HL-60 (cell line): Measurements from ENCODE around the gene ZSCAN20.

Source experiments
- DNase-seq, 2 experiments: peaks; one replicate each; pipeline ENCODE4 v3.0.0-alpha.2; 2010 to 2020; ENCODE audit warnings: low read depth in 1 of 2, low spot score in 1 of 2
- H3K27ac ChIP-seq: fragments of 250-450 bp; sonication (Bioruptor Pico); replicated peaks from 2 replicates; pipeline ENCODE4 v1.5.1; 2020; ENCODE audit warnings: mild to moderate bottlenecking, moderate library complexity
- H3K27me3 ChIP-seq: fragments of 250-450 bp; sonication (Bioruptor Pico); 2 replicates; pipeline ENCODE4 v1.5.1; 2021; ENCODE audit warnings: mild to moderate bottlenecking, moderate library complexity; ENCODE audit not compliant: insufficient read depth, poor library complexity, severe bottlenecking
- H3K4me3 ChIP-seq: replicated peaks from 2 replicates; pipeline ENCODE4 v1.5.1; 2011; ENCODE audit warnings: mild to moderate bottlenecking, control low read depth, low read length; ENCODE audit not compliant: insufficient read depth
- GABPA ChIP-seq: IDR thresholded peaks from 2 replicates; pipeline ENCODE4 v1.6.1; 2012; ENCODE audit warnings: low read depth
- POLR2AphosphoS5 ChIP-seq: IDR thresholded peaks from 2 replicates; pipeline ENCODE4 v1.6.1; 2012; ENCODE audit warnings: low read depth
- REST ChIP-seq: IDR thresholded peaks from 2 replicates; pipeline ENCODE4 v1.6.1; 2012; ENCODE audit warnings: low read depth; ENCODE audit not compliant: insufficient replicate concordance
- SPI1 ChIP-seq: IDR thresholded peaks from 2 replicates; pipeline ENCODE4 v1.6.1; 2012; ENCODE audit warnings: low read depth, mild to moderate bottlenecking, borderline replicate concordance
- TF ChIP-seq, protein P1 (sequence below): IDR thresholded peaks from one replicate; pipeline ENCODE4 v1.5.1; 2011; ENCODE audit warnings: low read length, control low read depth, inconsistent platforms; ENCODE audit not compliant: insufficient read depth

The ZSCAN20 gene

DNA sequence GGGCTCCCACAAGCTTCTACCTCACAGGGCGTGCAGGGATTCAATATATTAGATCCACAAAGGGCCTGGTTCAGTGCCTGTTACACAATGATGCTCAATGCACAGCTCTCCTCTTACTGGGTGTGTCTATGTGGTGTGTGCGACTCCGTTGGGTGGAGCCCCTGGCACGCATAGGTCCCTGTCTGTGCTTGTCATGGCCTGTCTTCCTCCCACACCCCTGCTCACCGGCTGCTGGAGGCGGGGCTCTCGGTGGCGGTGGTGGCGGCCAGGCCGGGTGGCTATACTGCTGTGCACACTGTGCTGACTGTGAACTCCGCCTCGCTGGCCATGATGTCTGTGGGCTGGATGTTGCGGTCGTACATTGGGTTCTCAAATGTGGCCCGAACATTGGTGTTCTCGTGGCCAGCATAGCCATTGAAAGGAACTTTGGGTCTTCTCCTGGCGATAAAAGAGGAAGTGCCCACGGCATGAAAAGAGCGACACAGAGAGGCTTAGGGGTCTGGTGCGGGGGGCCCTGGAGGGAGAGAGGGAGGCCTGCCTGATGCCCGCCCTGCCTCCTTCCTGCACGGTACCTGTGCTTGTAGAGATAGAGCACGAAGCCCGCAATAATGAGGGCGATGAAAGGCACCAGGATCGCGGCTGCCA, 46.9 kb downstream of the ZSCAN20 start:
- TF ChIP-seq SPI1 = peak; percentile 91
- TF ChIP-seq POLR2AphosphoS5 = no peak
- Histone ChIP-seq H3K27me3 (peaks cover 2% of the 10 kb centered on the region), H3K4me3 (no peak overlapping the region), H3K27ac (no peak overlapping the region)
- DNase-seq = no peak

- peak; percentile 60 to 73 for DNase-seq
- no peak overlapping the region for H3K27ac ChIP-seq
- no peak overlapping the region for H3K4me3 ChIP-seq
- TF ChIP-seq SPI1 = peak; percentile 78
- TF ChIP-seq GABPA = no peak
- H3K27me3 ChIP-seq = peaks cover 2% of the 10 kb centered on the region
These were observed 52.1 kb downstream of the ZSCAN20 start for GRCh38 chr1:33524586-33524985.

DNA sequence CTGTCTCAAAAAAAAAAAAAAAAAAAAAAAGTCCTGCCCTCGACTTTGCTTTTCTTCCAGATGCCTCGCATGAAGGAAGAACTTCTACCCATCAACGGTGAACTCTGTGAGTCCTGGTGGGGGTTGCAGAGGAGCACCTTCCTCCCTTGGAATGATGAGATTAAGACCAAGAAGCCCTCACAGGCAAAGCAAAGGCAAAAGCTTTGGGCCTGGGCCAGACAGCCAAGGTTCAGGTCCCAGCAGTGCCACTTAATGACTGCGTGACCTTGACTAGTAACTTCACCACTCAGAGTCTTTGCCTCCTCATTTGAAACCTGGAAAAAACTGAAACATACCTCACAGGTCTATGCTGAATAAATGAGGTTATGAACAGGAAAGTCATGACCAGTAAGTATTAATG, 55.5 kb downstream of the ZSCAN20 start:
- no peak overlapping the region for H3K4me3 ChIP-seq
- no peak for DNase-seq
- H3K27ac ChIP-seq = no peak overlapping the region
- TF ChIP-seq POLR2AphosphoS5 = no peak
- TF ChIP-seq REST = no peak
- no peak for TF ChIP-seq GABPA
- TF ChIP-seq, protein P1, sequence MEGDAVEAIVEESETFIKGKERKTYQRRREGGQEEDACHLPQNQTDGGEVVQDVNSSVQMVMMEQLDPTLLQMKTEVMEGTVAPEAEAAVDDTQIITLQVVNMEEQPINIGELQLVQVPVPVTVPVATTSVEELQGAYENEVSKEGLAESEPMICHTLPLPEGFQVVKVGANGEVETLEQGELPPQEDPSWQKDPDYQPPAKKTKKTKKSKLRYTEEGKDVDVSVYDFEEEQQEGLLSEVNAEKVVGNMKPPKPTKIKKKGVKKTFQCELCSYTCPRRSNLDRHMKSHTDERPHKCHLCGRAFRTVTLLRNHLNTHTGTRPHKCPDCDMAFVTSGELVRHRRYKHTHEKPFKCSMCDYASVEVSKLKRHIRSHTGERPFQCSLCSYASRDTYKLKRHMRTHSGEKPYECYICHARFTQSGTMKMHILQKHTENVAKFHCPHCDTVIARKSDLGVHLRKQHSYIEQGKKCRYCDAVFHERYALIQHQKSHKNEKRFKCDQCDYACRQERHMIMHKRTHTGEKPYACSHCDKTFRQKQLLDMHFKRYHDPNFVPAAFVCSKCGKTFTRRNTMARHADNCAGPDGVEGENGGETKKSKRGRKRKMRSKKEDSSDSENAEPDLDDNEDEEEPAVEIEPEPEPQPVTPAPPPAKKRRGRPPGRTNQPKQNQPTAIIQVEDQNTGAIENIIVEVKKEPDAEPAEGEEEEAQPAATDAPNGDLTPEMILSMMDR = no peak
- TF ChIP-seq SPI1 = no peak
- peaks cover 2% of the 10 kb centered on the region for H3K27me3 ChIP-seq

DNA sequence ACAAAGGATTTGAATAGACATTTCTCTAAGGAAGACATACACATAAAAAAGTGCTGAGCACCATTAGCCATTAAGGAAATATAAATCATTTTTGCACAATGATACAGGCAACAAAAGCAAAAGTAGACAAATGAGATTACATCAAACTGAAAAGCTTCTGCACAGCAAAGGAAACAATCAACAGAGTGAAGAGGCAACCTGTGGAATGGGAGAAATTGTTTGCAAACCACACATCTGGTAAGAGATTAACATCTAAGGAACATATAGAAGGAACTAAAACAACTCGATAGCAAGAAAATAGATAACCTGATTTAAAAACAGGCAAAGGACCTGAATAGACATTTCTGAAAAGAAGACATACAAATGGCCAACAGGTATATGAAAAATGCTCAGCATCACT, 57.5 kb downstream of the ZSCAN20 start:
- DNase-seq = no peak
- no peaks in the 10 kb centered on the region for H3K27me3 ChIP-seq
- TF ChIP-seq GABPA (no peak), REST (no peak), SPI1 (no peak), POLR2AphosphoS5 (no peak)
- TF ChIP-seq, protein P1 = no peak
- no peak overlapping the region for H3K4me3 ChIP-seq
- no peak overlapping the region for H3K27ac ChIP-seq

GRCh38 chr1:33532250-33532649, 59.8 kb downstream of the ZSCAN20 start:
- H3K4me3 ChIP-seq = no peak overlapping the region
- TF ChIP-seq POLR2AphosphoS5 (no peak), SPI1 (no peak), REST (no peak), GABPA (no peak)
- TF ChIP-seq, protein P1 = no peak
- no peak for DNase-seq
- no peaks in the 10 kb centered on the region for H3K27me3 ChIP-seq
- H3K27ac ChIP-seq = no peak overlapping the region
